ENCODE measurements around the gene DTHD1.

DNA sequence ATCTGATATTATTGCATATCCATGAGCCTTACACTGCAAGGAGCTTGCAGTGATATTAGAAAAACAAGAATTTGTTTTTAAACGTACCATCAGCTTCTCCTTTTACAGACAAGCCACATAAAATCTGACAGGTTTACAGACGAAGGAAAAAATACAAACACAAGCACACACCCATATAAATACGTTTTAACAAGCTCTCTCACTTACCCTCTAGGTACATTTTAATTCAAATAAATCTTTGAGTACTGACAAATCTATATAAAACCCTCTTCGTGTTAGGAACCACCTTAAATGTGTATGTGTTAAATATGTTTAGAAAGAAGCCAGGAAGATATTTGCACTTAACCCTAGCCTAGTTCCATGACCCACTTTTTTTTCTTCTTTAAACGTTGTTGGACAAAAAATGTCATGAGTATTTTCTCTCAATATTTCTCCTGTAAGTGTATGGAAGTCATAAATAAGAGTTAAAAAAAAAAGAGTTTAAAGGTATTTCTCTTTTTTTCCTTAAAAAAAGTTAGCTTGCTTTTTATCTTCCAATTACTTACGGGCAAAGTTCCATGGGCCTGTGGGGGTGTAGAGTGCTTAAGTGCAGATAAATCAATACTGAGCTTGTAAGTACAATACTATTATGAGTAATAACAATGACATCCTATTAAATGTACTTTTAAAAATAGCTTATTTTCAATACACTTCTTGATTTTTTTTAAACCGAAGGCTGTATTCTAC, 38.6 kb upstream of the DTHD1 start:
- no peak for TF ChIP-seq EZH2 (IDR thresholded peaks at IDR 0.05; ENCODE audit: low read depth)
- no peak for TF ChIP-seq CTCF (conservative IDR thresholded peaks at IDR 0.05)

All from PC-9 (cell line).